Osteocyte (in vitro differentiated cells): ENCODE results near the gene DNLZ. TPM values are rescaled to one million over a fixed set of nuclear protein-coding genes. Genes with fewer than 3 reads are reported as not detected.

Source experiments
- DNase-seq: peaks from one replicate; pipeline ENCODE4 v3.0.0; 2021; ENCODE audit warnings: mixed read lengths; ENCODE audit not compliant: unreplicated experiment; ENCODE audit errors: extremely low spot score
- H3K27ac Mint-ChIP-seq: one replicate; pipeline ENCODE4 v1.8.0; 2021; ENCODE audit warnings: mild to moderate bottlenecking, mixed read lengths; ENCODE audit not compliant: unreplicated experiment
- H3K27me3 Mint-ChIP-seq: one replicate; pipeline ENCODE4 v1.8.0; 2021; ENCODE audit warnings: mixed read lengths; ENCODE audit not compliant: unreplicated experiment
- H3K36me3 Mint-ChIP-seq: one replicate; pipeline ENCODE4 v1.8.0; 2021; ENCODE audit warnings: mixed read lengths; ENCODE audit not compliant: unreplicated experiment
- H3K4me1 Mint-ChIP-seq: one replicate; pipeline ENCODE4 v1.8.0; 2021; ENCODE audit warnings: mixed read lengths; ENCODE audit not compliant: unreplicated experiment
- H3K4me3 Mint-ChIP-seq: one replicate; pipeline ENCODE4 v1.8.0; 2021; ENCODE audit warnings: mild to moderate bottlenecking, moderate library complexity, mixed read lengths; ENCODE audit not compliant: unreplicated experiment
- H3K9me3 Mint-ChIP-seq: one replicate; pipeline ENCODE4 v1.8.0; 2021; ENCODE audit warnings: mixed read lengths; ENCODE audit not compliant: unreplicated experiment
- total RNA-seq: library from RNA; stranded (reverse); gene quantifications from 2 replicates; pipeline ENCODE4 v1.2.1, GENCODE V29; 2021
- TF ChIP-seq, protein P1 (sequence below): fragments of 200-600 bp; sonication (generic); IDR thresholded peaks from 2 replicates; pipeline ENCODE4 v1.5.0; 2021; ENCODE audit warnings: antibody characterized with exemption, mild to moderate bottlenecking, moderate library complexity

Gene DNLZ
- total RNA-seq, 1 donor from 2014 or later, result 17.6 TPM

- H3K4me1 Mint-ChIP-seq, result peaks cover 14% of the 10 kb centered on the region
- peak within 1 kb of the TSS; percentile 82 for H3K4me3 Mint-ChIP-seq
- peaks cover 19% of the 10 kb centered on the region for H3K36me3 Mint-ChIP-seq
- H3K27me3 Mint-ChIP-seq, result no peaks in the 10 kb centered on the region
- no peaks in the 10 kb centered on the region for H3K9me3 Mint-ChIP-seq
- peak within 1 kb of the TSS; percentile 66 for H3K27ac Mint-ChIP-seq
- DNase-seq, result peak; percentile 96
- TF ChIP-seq, protein P1, sequence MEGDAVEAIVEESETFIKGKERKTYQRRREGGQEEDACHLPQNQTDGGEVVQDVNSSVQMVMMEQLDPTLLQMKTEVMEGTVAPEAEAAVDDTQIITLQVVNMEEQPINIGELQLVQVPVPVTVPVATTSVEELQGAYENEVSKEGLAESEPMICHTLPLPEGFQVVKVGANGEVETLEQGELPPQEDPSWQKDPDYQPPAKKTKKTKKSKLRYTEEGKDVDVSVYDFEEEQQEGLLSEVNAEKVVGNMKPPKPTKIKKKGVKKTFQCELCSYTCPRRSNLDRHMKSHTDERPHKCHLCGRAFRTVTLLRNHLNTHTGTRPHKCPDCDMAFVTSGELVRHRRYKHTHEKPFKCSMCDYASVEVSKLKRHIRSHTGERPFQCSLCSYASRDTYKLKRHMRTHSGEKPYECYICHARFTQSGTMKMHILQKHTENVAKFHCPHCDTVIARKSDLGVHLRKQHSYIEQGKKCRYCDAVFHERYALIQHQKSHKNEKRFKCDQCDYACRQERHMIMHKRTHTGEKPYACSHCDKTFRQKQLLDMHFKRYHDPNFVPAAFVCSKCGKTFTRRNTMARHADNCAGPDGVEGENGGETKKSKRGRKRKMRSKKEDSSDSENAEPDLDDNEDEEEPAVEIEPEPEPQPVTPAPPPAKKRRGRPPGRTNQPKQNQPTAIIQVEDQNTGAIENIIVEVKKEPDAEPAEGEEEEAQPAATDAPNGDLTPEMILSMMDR, result peak; percentile 99
These were observed 36.7 kb upstream of the DNLZ start, which contains the start of gene SNAPC4 for GRCh38 chr9:136400038-136400834. Gene SNAPC4, minus strand, starts transcription at chr9:136400170. Its CDS starts 1,742 bp downstream, at chr9:136398428.

DNA sequence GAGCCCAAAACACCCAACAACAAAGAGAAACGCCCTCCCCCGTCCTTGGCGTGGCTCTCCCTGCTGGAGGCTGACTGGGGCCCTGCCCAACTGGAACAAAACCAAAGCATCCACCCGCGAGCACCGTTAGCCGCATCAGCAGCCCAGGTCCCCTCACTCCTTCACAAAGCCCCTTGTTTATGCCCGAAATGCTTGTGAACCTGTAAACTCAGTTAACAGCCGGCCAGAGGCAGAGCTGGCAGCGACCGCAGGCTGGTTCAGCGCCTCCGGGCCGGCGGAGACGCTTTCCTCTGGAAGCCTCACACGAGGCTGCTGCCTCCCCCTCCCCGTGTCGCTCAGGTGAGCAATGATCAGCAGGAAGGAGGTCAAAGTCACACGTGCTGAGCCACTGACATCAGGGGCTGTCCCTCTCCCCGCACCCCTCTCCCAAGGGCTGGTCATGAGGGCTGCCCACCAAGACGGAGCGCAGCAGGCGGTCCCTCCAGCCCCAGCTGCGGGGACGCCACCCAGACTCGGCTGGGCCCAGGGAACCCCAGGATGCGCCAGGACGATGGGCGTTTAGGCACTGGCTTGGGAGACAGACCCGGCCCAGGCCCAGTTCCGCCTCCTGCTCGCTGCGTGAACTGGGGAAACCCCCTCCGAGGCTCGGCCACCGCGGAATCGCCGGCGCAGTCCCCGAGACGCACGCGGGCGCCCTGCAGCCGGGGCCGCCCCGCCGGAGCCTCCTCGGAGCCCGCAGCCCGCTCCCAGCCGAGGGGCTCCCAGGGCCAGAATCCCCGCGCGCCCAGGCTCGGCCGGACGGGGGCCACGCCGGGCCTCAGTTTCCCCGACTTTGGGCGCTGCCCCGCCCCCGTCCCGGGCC, 35.9 kb upstream of the DNLZ start:
- H3K27ac Mint-ChIP-seq, result peak overlapping the region; percentile 66
- H3K4me3 Mint-ChIP-seq, result peak overlapping the region; percentile 82
- H3K27me3 Mint-ChIP-seq, result no peaks in the 10 kb centered on the region
- H3K36me3 Mint-ChIP-seq, result peaks cover 11% of the 10 kb centered on the region
- TF ChIP-seq, protein P1, result no peak
- no peak for DNase-seq
- H3K9me3 Mint-ChIP-seq, result no peaks in the 10 kb centered on the region
- peaks cover 14% of the 10 kb centered on the region for H3K4me1 Mint-ChIP-seq

GRCh38 chr9:136398286-136398685, 34.7 kb upstream of the DNLZ start:
- Mint-ChIP-seq H3K4me1 (peaks cover 14% of the 10 kb centered on the region), H3K27me3 (no peaks in the 10 kb centered on the region), H3K4me3 (peak overlapping the region; percentile 18), H3K27ac (no peak overlapping the region), H3K9me3 (no peaks in the 10 kb centered on the region), H3K36me3 (peaks cover 7% of the 10 kb centered on the region)
- DNase-seq, result no peak
- TF ChIP-seq, protein P1, result no peak

GRCh38 chr9:136397643-136398042, 34.1 kb upstream of the DNLZ start:
- H3K9me3 Mint-ChIP-seq, result no peaks in the 10 kb centered on the region
- TF ChIP-seq, protein P1, result no peak
- H3K4me1 Mint-ChIP-seq, result peaks cover 14% of the 10 kb centered on the region
- no peak overlapping the region for H3K4me3 Mint-ChIP-seq
- no peaks in the 10 kb centered on the region for H3K27me3 Mint-ChIP-seq
- DNase-seq, result no peak
- H3K36me3 Mint-ChIP-seq, result peaks cover 7% of the 10 kb centered on the region
- no peak overlapping the region for H3K27ac Mint-ChIP-seq

DNA sequence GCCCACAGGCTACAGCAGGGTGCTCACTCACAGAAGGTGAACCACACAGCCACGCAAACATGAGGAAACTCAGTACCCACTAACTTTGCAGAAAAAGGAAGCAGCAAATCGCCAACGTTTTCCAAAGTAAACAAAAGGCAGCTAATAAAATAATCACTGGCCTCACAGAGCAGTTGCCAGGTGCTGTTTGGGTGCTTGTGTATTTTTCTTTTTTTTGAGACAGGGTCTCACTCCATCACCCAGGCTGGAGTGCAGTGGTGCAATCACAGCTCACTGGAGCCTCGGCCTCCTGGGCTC, 32.6 kb upstream of the DNLZ start:
- H3K9me3 Mint-ChIP-seq, result no peaks in the 10 kb centered on the region
- no peak overlapping the region for H3K27ac Mint-ChIP-seq
- DNase-seq, result no peak
- TF ChIP-seq, protein P1, result no peak
- no peaks in the 10 kb centered on the region for H3K27me3 Mint-ChIP-seq
- H3K4me3 Mint-ChIP-seq, result no peak overlapping the region
- H3K4me1 Mint-ChIP-seq, result peaks cover 14% of the 10 kb centered on the region
- H3K36me3 Mint-ChIP-seq, result peaks cover 11% of the 10 kb centered on the region
